Ovary (tissue), 9 donors: ENCODE measurements around the gene SWAP70. TPM values are rescaled to one million over a fixed set of nuclear protein-coding genes. Genes with fewer than 3 reads are reported as not detected.

ENCODE experiments used
- DNase-seq, 5 donors: peaks; one replicate each; pipeline ENCODE4 v3.0.0-alpha.2; 2019 to 2020
- H3K27ac ChIP-seq, 2 donors: fragments of 200-600 bp; one replicate each; pipeline versions ENCODE4 v1.5.1 to v1.8.0; 2019 to 2022
- H3K27me3 ChIP-seq: fragments of 200-600 bp; one replicate; pipeline ENCODE4 v1.8.0; 2022
- H3K36me3 ChIP-seq: fragments of 200-600 bp; sonication (generic); one replicate; pipeline ENCODE4 v1.5.1; 2019
- H3K4me1 ChIP-seq: one replicate; pipeline ENCODE4 v1.8.1; 2013; ENCODE audit warnings: mild to moderate bottlenecking, moderate library complexity; ENCODE audit not compliant: insufficient read depth
- H3K4me3 ChIP-seq: fragments of 200-600 bp; sonication (generic); one replicate; pipeline ENCODE4 v1.5.1; 2017
- H3K9me3 ChIP-seq, 2 donors: fragments of 200-600 bp in 1 of 2; sonication (generic) in 1 of 2; one replicate each; pipeline versions ENCODE4 v1.5.1 to v1.8.1; 2013 to 2019; ENCODE audit warnings: mild to moderate bottlenecking in 1 of 2, moderate library complexity in 1 of 2
- CTCF ChIP-seq, 3 donors: fragments of 450-650 bp in 2 of 3; fragments of 200-600 bp in 1 of 3; IDR thresholded peaks; one replicate each; pipeline versions ENCODE4 v1.5.1 to v1.8.0; 2016 to 2022; ENCODE audit warnings: antibody characterized with exemption in 3 of 3, mild to moderate bottlenecking in 1 of 3
- EP300 ChIP-seq: sonication (generic); formaldehyde crosslinking; IDR thresholded peaks from one replicate; pipeline ENCODE4 v1.6.1; 2017; ENCODE audit warnings: antibody characterized with exemption
- POLR2A ChIP-seq: fragments of 450-650 bp; IDR thresholded peaks from one replicate; pipeline ENCODE4 v1.6.1; 2017; ENCODE audit warnings: antibody characterized with exemption, mild to moderate bottlenecking, moderate library complexity
- WGBS, 3 donors: extraction: QIAGEN DNeasy Blood & Tissue Kit in 1 of 3; methylation state at CpG; one replicate each; pipeline versions ENCODE4 v1.1.5 to v1.1.7; 2013 to 2017; 5-methylcytosine and 5-hydroxymethylcytosine counted together
- intact Hi-C, 4 donors: fragments of 100-400 bp; cut with DNase I; formaldehyde crosslinking; loops; one replicate each; pipeline versions ENCODE4 v1.11.0 to v1.15.1; 2022 to 2023
- polyA plus RNA-seq, 2 donors: library from polyadenylated mRNA; stranded (reverse); fragments of 200-250 nt in 1 of 2; fragments of 350-450 nt in 1 of 2; fragmentation: Illumina TruSeq in 1 of 2; extraction: RNeasy Lipid Tissue Mini Kit (QIAGEN cat#74804) in 1 of 2; gene quantifications; one replicate each; pipeline ENCODE4 v1.2.3, GENCODE V29; 2013 to 2014
- total RNA-seq, 7 donors: library from RNA; depleted of rRNA in 2 of 7; stranded (reverse); fragments of >200 nt in 2 of 7; fragmentation: NEBNext Ultra II Directional in 3 of 7; extraction: Animal tissue kit (Norgen Biotek cat#: 25700) in 3 of 7; gene quantifications; one replicate each; pipeline versions ENCODE4 v1.1.0 to v1.2.4, GENCODE V29; 2016 to 2023
- donor health status: DM: no; HTN: no; CAD: no; lungs with moderate emphysema.
- donor health status: DM: no; HTN: no; CAD: no.
- donor health status: Bipolar disorder and iron deficiency.
- donor health status: DM: yes; HTN: yes; CAD: no.
- donor health status: DM: no; HTN: no; CAD: no.
- donor health status: DM: yes; HTN: yes; CAD: no.

Gene SWAP70
- total and polyA plus RNA-seq, 9 donors = 14.1 to 23.7 (median 19.8) TPM

GRCh38 chr11:9732453-9732852, 68.6 kb downstream of the SWAP70 start:
- TF ChIP-seq POLR2A = no peak
- no peak for TF ChIP-seq CTCF (IDR thresholded peaks at IDR 0.05)
- intact Hi-C loops = loop anchor here in 1 of 4 donors (10.0 kb wide), 1 partner anchor 78 kb away; no protein-coding TSS in a partner anchor
- no peak for DNase-seq
- H3K9me3 ChIP-seq = no peaks in the 10 kb centered on the region
- no peak overlapping the region for H3K4me3 ChIP-seq
- no peak overlapping the region for H3K27ac ChIP-seq
- H3K36me3 ChIP-seq = no peaks in the 10 kb centered on the region
- no peaks in the 10 kb centered on the region for H3K4me1 ChIP-seq
- 86 to 93% (median 87%) methylated on average over 11 of the region's 11 CpGs for WGBS, 3 donors
- H3K27me3 ChIP-seq = no peaks in the 10 kb centered on the region

- intact Hi-C loops = loop anchor here in 1 of 4 donors (10.0 kb wide), 1 partner anchor 78 kb away; no protein-coding TSS in a partner anchor
- no peaks in the 10 kb centered on the region for H3K9me3 ChIP-seq
- no peaks in the 10 kb centered on the region for H3K36me3 ChIP-seq
- H3K4me3 ChIP-seq = no peak overlapping the region
- 96% methylated on average over 3 of the region's 3 CpGs for WGBS, 3 donors
- H3K27me3 ChIP-seq = no peaks in the 10 kb centered on the region
- no peak for TF ChIP-seq CTCF (IDR thresholded peaks at IDR 0.05)
- TF ChIP-seq EP300 = no peak
- TF ChIP-seq POLR2A = no peak
- no peaks in the 10 kb centered on the region for H3K4me1 ChIP-seq
- no peak overlapping the region for H3K27ac ChIP-seq
- DNase-seq = no peak
These were observed 69.3 kb downstream of the SWAP70 start for GRCh38 chr11:9733212-9733611.

DNA sequence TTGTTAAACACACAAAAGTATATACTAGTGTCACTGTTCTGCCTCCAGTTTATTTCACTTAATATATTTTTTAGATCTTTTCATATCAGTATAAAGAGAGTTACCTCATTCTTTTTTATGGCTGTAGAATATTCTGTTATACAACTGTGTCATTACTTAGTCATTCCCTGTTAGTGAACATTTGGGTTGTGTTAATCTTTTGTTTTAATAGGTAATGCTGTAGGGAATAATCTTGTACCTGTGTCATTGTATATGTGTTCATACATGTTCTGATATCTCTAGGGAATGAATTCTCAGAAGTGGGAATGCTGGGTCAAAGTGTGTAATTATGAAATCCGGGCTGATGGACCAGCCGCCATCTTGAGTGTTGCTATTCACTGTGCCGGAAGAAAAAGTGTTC, 71.4 kb downstream of the SWAP70 start:
- intact Hi-C loops = loop anchor here in 1 of 4 donors (10.0 kb wide), 1 partner anchor 80 kb away; no protein-coding TSS in a partner anchor
- Histone ChIP-seq H3K4me1 (no peaks in the 10 kb centered on the region), H3K9me3 (no peaks in the 10 kb centered on the region), H3K27me3 (no peaks in the 10 kb centered on the region), H3K36me3 (no peaks in the 10 kb centered on the region), H3K4me3 (no peak overlapping the region), H3K27ac (no peak overlapping the region)
- no peak for DNase-seq
- WGBS, 3 donors = 93 to 98% (median 97%) methylated on average over 3 of the region's 3 CpGs
- TF ChIP-seq POLR2A (no peak), EP300 (no peak), CTCF (IDR thresholded peaks at IDR 0.05) (no peak)

GRCh38 chr11:9735919-9736318, 72.0 kb downstream of the SWAP70 start:
- intact Hi-C loops = loop anchor here in 1 of 4 donors (10.0 kb wide), 1 partner anchor 81 kb away; no protein-coding TSS in a partner anchor
- 92 to 99% (median 99%) methylated on average over 2 of the region's 2 CpGs for WGBS, 3 donors
- no peak for DNase-seq
- Histone ChIP-seq H3K9me3 (no peaks in the 10 kb centered on the region), H3K4me3 (no peak overlapping the region), H3K27me3 (no peaks in the 10 kb centered on the region), H3K36me3 (no peaks in the 10 kb centered on the region), H3K4me1 (no peaks in the 10 kb centered on the region), H3K27ac (no peak overlapping the region)
- no peak for TF ChIP-seq CTCF (IDR thresholded peaks at IDR 0.05)
- no peak for TF ChIP-seq POLR2A
- TF ChIP-seq EP300 = no peak
